BE2C (cell line): ENCODE results near the gene MDM2.

Experiments used
- DNase-seq: peaks from one replicate; pipeline ENCODE4 v3.0.0-alpha.2; 2020
- H3K27me3 ChIP-seq: fragments of 250-450 bp; sonication (Bioruptor Pico); 2 replicates; pipeline ENCODE4 v1.5.1; 2020; ENCODE audit warnings: mild to moderate bottlenecking
- H3K36me3 ChIP-seq: fragments of 250-450 bp; sonication (Bioruptor Pico); 2 replicates; pipeline ENCODE4 v1.5.1; 2020; ENCODE audit warnings: mild to moderate bottlenecking
- H3K4me1 ChIP-seq: fragments of 250-450 bp; sonication (Bioruptor Pico); 2 replicates; pipeline ENCODE4 v1.5.1; 2020
- H3K4me3 ChIP-seq: 2 replicates; pipeline ENCODE4 v1.5.1; 2011; ENCODE audit warnings: low read depth, low read length
- H3K9me3 ChIP-seq: fragments of 250-450 bp; sonication (Bioruptor Pico); 2 replicates; pipeline ENCODE4 v1.5.1; 2020
- CTCF ChIP-seq: IDR thresholded peaks from 2 replicates; pipeline ENCODE4 v1.5.1; 2012; ENCODE audit warnings: mild to moderate bottlenecking, low read depth, low read length

The MDM2 gene

GRCh38 chr12:68788554-68789143 lies 19.3 kb upstream of the MDM2 start:
- Histone ChIP-seq H3K4me1 (no peaks in the 10 kb centered on the region), H3K27me3 (no peaks in the 10 kb centered on the region), H3K9me3 (no peaks in the 10 kb centered on the region), H3K36me3 (no peaks in the 10 kb centered on the region), H3K4me3 (no peak overlapping the region)
- no peak for DNase-seq
- no peak for TF ChIP-seq CTCF

- Histone ChIP-seq H3K4me1 (no peaks in the 10 kb centered on the region), H3K9me3 (no peaks in the 10 kb centered on the region), H3K4me3 (no peak overlapping the region), H3K27me3 (no peaks in the 10 kb centered on the region), H3K36me3 (no peaks in the 10 kb centered on the region)
- TF ChIP-seq CTCF, result no peak
- no peak for DNase-seq
Observed at GRCh38 chr12:68789144-68789878, 18.7 kb upstream of the MDM2 start.

- Histone ChIP-seq H3K4me1 (no peaks in the 10 kb centered on the region), H3K4me3 (no peak overlapping the region), H3K27me3 (no peaks in the 10 kb centered on the region), H3K36me3 (no peaks in the 10 kb centered on the region), H3K9me3 (no peaks in the 10 kb centered on the region)
- DNase-seq, result no peak
- no peak for TF ChIP-seq CTCF
Observed at GRCh38 chr12:68790081-68790951, 17.7 kb upstream of the MDM2 start.

- TF ChIP-seq CTCF, result no peak
- no peaks in the 10 kb centered on the region for H3K9me3 ChIP-seq
- no peak for DNase-seq
- H3K27me3 ChIP-seq, result no peaks in the 10 kb centered on the region
- no peak overlapping the region for H3K4me3 ChIP-seq
- H3K4me1 ChIP-seq, result no peaks in the 10 kb centered on the region
- no peaks in the 10 kb centered on the region for H3K36me3 ChIP-seq
Observed at GRCh38 chr12:68790952-68791234, 17.1 kb upstream of the MDM2 start.

- no peak for TF ChIP-seq CTCF
- H3K9me3 ChIP-seq, result no peaks in the 10 kb centered on the region
- DNase-seq, result no peak
- no peaks in the 10 kb centered on the region for H3K36me3 ChIP-seq
- H3K4me1 ChIP-seq, result no peaks in the 10 kb centered on the region
- H3K27me3 ChIP-seq, result no peaks in the 10 kb centered on the region
- no peak overlapping the region for H3K4me3 ChIP-seq
Observed at GRCh38 chr12:68791897-68792481, 16.0 kb upstream of the MDM2 start.
